CD14-positive monocyte (primary cell): ENCODE measurements around the gene FMO3. TPM values are rescaled to one million over a fixed set of nuclear protein-coding genes. Genes with fewer than 3 reads are reported as not detected.

ENCODE experiments used
- DNase-seq, 3 donors: peaks; one replicate each; pipeline ENCODE4 v3.0.0-alpha.2; 2011 to 2022
- H2AFZ ChIP-seq: 2 replicates; pipeline ENCODE4 v1.6.0; 2012; ENCODE audit warnings: mild to moderate bottlenecking, low read depth, low read length, inconsistent platforms; ENCODE audit not compliant: insufficient read depth, poor library complexity, severe bottlenecking
- H3K27ac ChIP-seq, 2 donors: 1 replicate in 1 of 2; 2 replicates in 1 of 2; pipeline ENCODE4 v1.5.1; 2012 to 2013; ENCODE audit warnings: low read length in 2 of 2, control low read depth in 1 of 2, inconsistent platforms in 1 of 2, low read depth in 1 of 2, mild to moderate bottlenecking in 1 of 2
- H3K27me3 ChIP-seq, 2 donors: one replicate each; pipeline versions ENCODE4 v1.6.0 to v1.6.1; 2011 to 2013; ENCODE audit warnings: low read length in 2 of 2; ENCODE audit not compliant: control insufficient read depth in 2 of 2, insufficient read depth in 2 of 2
- H3K36me3 ChIP-seq, 2 donors: replicated peaks in 1 of 2; 1 replicate in 1 of 2; 2 replicates in 1 of 2; pipeline versions ENCODE4 v1.5.1 to v1.6.1; 2012 to 2013; ENCODE audit warnings: low read length in 2 of 2, control low read depth in 1 of 2, inconsistent platforms in 1 of 2, mild to moderate bottlenecking in 1 of 2; ENCODE audit not compliant: insufficient read depth in 2 of 2, control insufficient read depth in 1 of 2
- H3K4me1 ChIP-seq, 2 donors: 1 replicate in 1 of 2; 2 replicates in 1 of 2; pipeline versions ENCODE4 v1.5.1 to v1.6.1; 2012 to 2013; ENCODE audit warnings: low read length in 2 of 2, control low read depth in 1 of 2, inconsistent platforms in 1 of 2, mild to moderate bottlenecking in 1 of 2, moderate library complexity in 1 of 2; ENCODE audit not compliant: insufficient read depth in 2 of 2, control insufficient read depth in 1 of 2
- H3K4me2 ChIP-seq: replicated peaks from 2 replicates; pipeline ENCODE3; 2012; ENCODE audit warnings: low read length, moderate library complexity, mild to moderate bottlenecking; ENCODE audit not compliant: poor library complexity, severe bottlenecking; ENCODE audit errors: extremely low read depth
- H3K4me3 ChIP-seq, 3 experiments: fragments of 200-600 bp in 1 of 3; sonication (generic) in 1 of 3; replicated peaks in 1 of 3; 1 replicate in 2 of 3; 2 replicates in 1 of 3; pipeline ENCODE4 v1.5.1; 2011 to 2013; ENCODE audit warnings: low read length in 3 of 3, mild to moderate bottlenecking in 3 of 3, control low read depth in 2 of 3, low read depth in 2 of 3, inconsistent platforms in 1 of 3, moderate library complexity in 1 of 3
- H3K79me2 ChIP-seq: 2 replicates; pipeline ENCODE4 v1.6.0; 2012; ENCODE audit warnings: mild to moderate bottlenecking, control low read depth, inconsistent platforms, low read length, moderate library complexity; ENCODE audit not compliant: insufficient read depth
- H3K9ac ChIP-seq: 2 replicates; pipeline ENCODE4 v1.6.0; 2017; ENCODE audit warnings: low read length, mild to moderate bottlenecking; ENCODE audit not compliant: insufficient read depth, poor library complexity, severe bottlenecking
- H3K9me3 ChIP-seq, 2 donors: replicated peaks in 1 of 2; 1 replicate in 1 of 2; 2 replicates in 1 of 2; pipeline versions ENCODE4 v1.5.1 to v1.6.1; 2012 to 2013; ENCODE audit warnings: low read length in 2 of 2, control low read depth in 1 of 2; ENCODE audit not compliant: control insufficient read depth in 1 of 2, insufficient read depth in 1 of 2
- H4K20me1 ChIP-seq: 2 replicates; pipeline ENCODE4 v1.6.0; 2012; ENCODE audit warnings: mild to moderate bottlenecking, low read length, control low read depth, moderate library complexity; ENCODE audit not compliant: insufficient read depth
- H3K27ac Mint-ChIP-seq, 7 donors: one replicate each; pipeline ENCODE4 v1.8.0; 2020; ENCODE audit warnings: mild to moderate bottlenecking in 7 of 7, mixed read lengths in 7 of 7, moderate library complexity in 6 of 7, inconsistent platforms in 2 of 7
- H3K27me3 Mint-ChIP-seq, 3 donors: one replicate each; pipeline ENCODE4 v1.8.0; 2021 to 2022; ENCODE audit warnings: low read depth in 3 of 3, mild to moderate bottlenecking in 3 of 3, mixed read lengths in 3 of 3, moderate library complexity in 3 of 3, inconsistent platforms in 1 of 3
- H3K36me3 Mint-ChIP-seq, 2 donors: one replicate each; pipeline ENCODE4 v1.8.0; 2020; ENCODE audit warnings: mixed read lengths in 2 of 2, inconsistent platforms in 1 of 2, mild to moderate bottlenecking in 1 of 2
- H3K4me1 Mint-ChIP-seq: one replicate; pipeline ENCODE4 v1.8.0; 2020; ENCODE audit warnings: mild to moderate bottlenecking, mixed read lengths
- H3K4me3 Mint-ChIP-seq, 2 donors: one replicate each; pipeline ENCODE4 v1.8.0; 2020; ENCODE audit warnings: mild to moderate bottlenecking in 2 of 2, mixed read lengths in 2 of 2, moderate library complexity in 1 of 2
- H3K9me3 Mint-ChIP-seq, 7 donors: one replicate each; pipeline ENCODE4 v1.8.0; 2020 to 2022; ENCODE audit warnings: mixed read lengths in 7 of 7, mild to moderate bottlenecking in 6 of 7, moderate library complexity in 6 of 7, inconsistent platforms in 2 of 7
- WGBS: methylation state at CpG from one replicate; pipeline ENCODE4 v1.1.5; 2013; ENCODE audit warnings: missing lambda C conversion rate; ENCODE audit not compliant: insufficient coverage; 5-methylcytosine and 5-hydroxymethylcytosine counted together
- intact Hi-C, 2 donors: fragments of 100-400 bp; cut with micrococcal nuclease; formaldehyde crosslinking; loops; one replicate each; pipeline versions ENCODE4 v1.15.0 to v1.15.1; 2023
- polyA plus RNA-seq, 3 donors: library from polyadenylated mRNA; depleted of rRNA in 1 of 3; unstranded in 2 of 3; stranded (reverse) in 1 of 3; fragments of 300-500 nt in 2 of 3; fragments of >200 nt in 1 of 3; fragmentation: Illumina TruSeq in 2 of 3; gene quantifications; 1 replicate in 2 of 3; 2 replicates in 1 of 3; pipeline ENCODE4 v1.2.3, GENCODE V29; 2012 to 2021
- TF ChIP-seq, protein P1 (sequence below): fragments of 200-600 bp; IDR thresholded peaks from one replicate; pipeline ENCODE4 v1.8.0; 2022; ENCODE audit warnings: antibody characterized with exemption, mild to moderate bottlenecking

The FMO3 gene
- polyA plus RNA-seq, 3 donors = not detected

DNA sequence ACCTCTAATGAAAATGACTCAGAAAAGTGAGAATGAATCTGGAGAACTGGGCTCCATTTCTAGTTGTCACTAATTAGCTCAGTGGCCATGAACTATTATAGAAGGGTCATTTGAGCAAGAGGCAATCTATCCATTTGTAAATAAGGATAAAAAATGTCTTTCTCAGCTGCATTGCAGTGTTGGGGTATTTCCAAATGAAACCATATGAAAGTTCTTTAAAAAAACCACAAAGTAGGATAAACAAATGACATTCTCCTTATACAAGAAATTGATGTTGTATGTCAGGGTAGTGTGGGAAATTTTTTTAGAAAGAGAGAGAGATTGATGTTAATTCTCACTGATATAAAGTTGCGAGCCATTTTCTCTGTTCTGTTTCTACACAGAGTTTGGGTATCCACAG is 26.0 kb downstream of the FMO3 start:
- no peaks in the 10 kb centered on the region for H4K20me1 ChIP-seq
- intact Hi-C loops = no loop called here
- DNase-seq = no peak
- Mint-ChIP-seq H3K36me3 (no peaks in the 10 kb centered on the region), H3K27ac (no peak overlapping the region), H3K4me1 (no peaks in the 10 kb centered on the region), H3K27me3 (peaks cover 0 to 2% (median 0%) of the 10 kb centered on the region in 3 donors), H3K4me3 (no peak overlapping the region), H3K9me3 (peaks cover 0 to 5% (median 0%) of the 10 kb centered on the region in 7 donors)
- TF ChIP-seq, protein P1, sequence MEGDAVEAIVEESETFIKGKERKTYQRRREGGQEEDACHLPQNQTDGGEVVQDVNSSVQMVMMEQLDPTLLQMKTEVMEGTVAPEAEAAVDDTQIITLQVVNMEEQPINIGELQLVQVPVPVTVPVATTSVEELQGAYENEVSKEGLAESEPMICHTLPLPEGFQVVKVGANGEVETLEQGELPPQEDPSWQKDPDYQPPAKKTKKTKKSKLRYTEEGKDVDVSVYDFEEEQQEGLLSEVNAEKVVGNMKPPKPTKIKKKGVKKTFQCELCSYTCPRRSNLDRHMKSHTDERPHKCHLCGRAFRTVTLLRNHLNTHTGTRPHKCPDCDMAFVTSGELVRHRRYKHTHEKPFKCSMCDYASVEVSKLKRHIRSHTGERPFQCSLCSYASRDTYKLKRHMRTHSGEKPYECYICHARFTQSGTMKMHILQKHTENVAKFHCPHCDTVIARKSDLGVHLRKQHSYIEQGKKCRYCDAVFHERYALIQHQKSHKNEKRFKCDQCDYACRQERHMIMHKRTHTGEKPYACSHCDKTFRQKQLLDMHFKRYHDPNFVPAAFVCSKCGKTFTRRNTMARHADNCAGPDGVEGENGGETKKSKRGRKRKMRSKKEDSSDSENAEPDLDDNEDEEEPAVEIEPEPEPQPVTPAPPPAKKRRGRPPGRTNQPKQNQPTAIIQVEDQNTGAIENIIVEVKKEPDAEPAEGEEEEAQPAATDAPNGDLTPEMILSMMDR = no peak
- H3K4me3 ChIP-seq = no peak overlapping the region
- no peaks in the 10 kb centered on the region for H3K27me3 ChIP-seq
- no peaks in the 10 kb centered on the region for H3K36me3 ChIP-seq
- no peaks in the 10 kb centered on the region for H3K4me1 ChIP-seq
- H3K27ac ChIP-seq = no peak overlapping the region
- H3K9ac ChIP-seq = no peak overlapping the region
- H3K79me2 ChIP-seq = no peaks in the 10 kb centered on the region
- no peak overlapping the region for H3K4me2 ChIP-seq
- no peaks in the 10 kb centered on the region for H3K9me3 ChIP-seq
- H2AFZ ChIP-seq = no peak overlapping the region
- WGBS = no CpG with 5 or more reads among the region's 1 CpG

DNA sequence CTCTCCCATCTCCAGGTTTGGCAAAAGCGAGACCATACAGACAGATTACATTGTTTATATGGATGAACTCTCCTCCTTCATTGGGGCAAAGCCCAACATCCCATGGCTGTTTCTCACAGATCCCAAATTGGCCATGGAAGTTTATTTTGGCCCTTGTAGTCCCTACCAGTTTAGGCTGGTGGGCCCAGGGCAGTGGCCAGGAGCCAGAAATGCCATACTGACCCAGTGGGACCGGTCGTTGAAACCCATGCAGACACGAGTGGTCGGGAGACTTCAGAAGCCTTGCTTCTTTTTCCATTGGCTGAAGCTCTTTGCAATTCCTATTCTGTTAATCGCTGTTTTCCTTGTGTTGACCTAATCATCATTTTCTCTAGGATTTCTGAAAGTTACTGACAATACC is 26.4 kb downstream of the FMO3 start:
- H3K27me3 ChIP-seq = no peaks in the 10 kb centered on the region
- H3K4me3 Mint-ChIP-seq = no peak overlapping the region
- no peak overlapping the region for H3K9ac ChIP-seq
- no peak overlapping the region for H3K27ac Mint-ChIP-seq
- no peak overlapping the region for H3K27ac ChIP-seq
- H3K4me1 ChIP-seq = no peaks in the 10 kb centered on the region
- WGBS = 97% methylated on average over 4 of the region's 6 CpGs
- no peaks in the 10 kb centered on the region for H3K36me3 Mint-ChIP-seq
- H2AFZ ChIP-seq = no peak overlapping the region
- H3K4me2 ChIP-seq = no peak overlapping the region
- H3K79me2 ChIP-seq = no peaks in the 10 kb centered on the region
- H4K20me1 ChIP-seq = no peaks in the 10 kb centered on the region
- H3K4me3 ChIP-seq = no peak overlapping the region
- no peaks in the 10 kb centered on the region for H3K9me3 ChIP-seq
- intact Hi-C loops = no loop called here
- DNase-seq = no peak
- H3K27me3 Mint-ChIP-seq = peaks cover 0 to 2% (median 0%) of the 10 kb centered on the region in 3 donors
- H3K4me1 Mint-ChIP-seq = no peaks in the 10 kb centered on the region
- TF ChIP-seq, protein P1 = no peak
- H3K36me3 ChIP-seq = no peaks in the 10 kb centered on the region
- peaks cover 0 to 5% (median 0%) of the 10 kb centered on the region in 7 donors for H3K9me3 Mint-ChIP-seq
